GM21529 (cell line): Measurements from ENCODE around the gene PMAIP1.
A peak's percentile ranks its signal among the peaks of the same experiment; 100 is the strongest.
"Not testable (repeated sequence)": the region's sequence is repeated elsewhere in the genome, so short reads cannot be mapped to it uniquely, and the experiment has no call there.

Experiments
- ATAC-seq: cut with Tn5 transposase; IDR thresholded peaks from one replicate; pipeline ENCODE4 v1.9.1; 2021; ENCODE audit not compliant: unreplicated experiment

The PMAIP1 gene

GRCh38 chr18:59899298-59900221 is at the start of gene PMAIP1:
PMAIP1 (plus strand) TSS chr18:59899996; CDS start chr18:59900178, 182 bp downstream.
- peak; percentile 62 for ATAC-seq

- ATAC-seq: no peak
Observed at GRCh38 chr18:59851784-59852399, 47.9 kb upstream of the PMAIP1 start.

GRCh38 chr18:59852548-59852947 is 47.2 kb upstream of the PMAIP1 start:
- no peak for ATAC-seq

GRCh38 chr18:59853380-59853779 is 46.4 kb upstream of the PMAIP1 start:
- no peak for ATAC-seq

GRCh38 chr18:59853988-59854387 is 45.8 kb upstream of the PMAIP1 start:
- not testable (repeated sequence) for ATAC-seq

- ATAC-seq: no peak
Observed at GRCh38 chr18:59861009-59861408, 38.8 kb upstream of the PMAIP1 start.

- ATAC-seq: peak; percentile 78
Observed at GRCh38 chr18:59861963-59862819, 37.6 kb upstream of the PMAIP1 start.

- no peak for ATAC-seq
Observed at GRCh38 chr18:59865241-59865986, 34.4 kb upstream of the PMAIP1 start.

GRCh38 chr18:59866551-59867269 is 33.1 kb upstream of the PMAIP1 start:
- ATAC-seq: no peak

GRCh38 chr18:59867337-59868104 is 32.3 kb upstream of the PMAIP1 start:
- no peak for ATAC-seq

GRCh38 chr18:59870623-59871130 is 29.1 kb upstream of the PMAIP1 start:
- no peak for ATAC-seq

GRCh38 chr18:59871711-59872362 is 28.0 kb upstream of the PMAIP1 start:
- ATAC-seq: no peak

GRCh38 chr18:59873641-59874040 is 26.2 kb upstream of the PMAIP1 start:
- no peak for ATAC-seq

- ATAC-seq: no peak
Observed at GRCh38 chr18:59874166-59874565, 25.6 kb upstream of the PMAIP1 start.

GRCh38 chr18:59876310-59876626 is 23.5 kb upstream of the PMAIP1 start:
- peak; percentile 78 for ATAC-seq

- no peak for ATAC-seq
Observed at GRCh38 chr18:59877361-59877760, 22.4 kb upstream of the PMAIP1 start.

GRCh38 chr18:59878644-59879043 is 21.2 kb upstream of the PMAIP1 start:
- peak; percentile 38 for ATAC-seq
